ENCODE results near the gene SLC34A3.

Gene SLC34A3

GRCh38 chr9:137245450-137246421 lies 15.0 kb downstream of the SLC34A3 start:
- Histone ChIP-seq H3K4me1 (ENCODE audit: low read depth, poor library complexity, severe bottlenecking) (peaks cover 8% of the 10 kb centered on the region), H3K27ac (no peak overlapping the region), H3K79me2 (ENCODE audit: insufficient read depth, low read depth) (peaks cover 17% of the 10 kb centered on the region), H4K20me1 (ENCODE audit: insufficient read depth) (peaks cover 12% of the 10 kb centered on the region; the same call in 1 of the 2 replicates), H3K4me2 (no peak overlapping the region), H3K36me3 (ENCODE audit: insufficient read depth) (peaks cover 7% of the 10 kb centered on the region; the same call in 1 of the 2 replicates), H2AFZ (ENCODE audit: low read depth) (no peak overlapping the region), H3K4me3 (IDR thresholded peaks at IDR 0.05; ENCODE audit: insufficient read depth, low read depth, low read length) (no peak overlapping the region), H3K9ac (no peak overlapping the region), H3K27me3 (ENCODE audit: insufficient read depth, low read depth) (no peaks in the 10 kb centered on the region)
- TF ChIP-seq, protein P1, sequence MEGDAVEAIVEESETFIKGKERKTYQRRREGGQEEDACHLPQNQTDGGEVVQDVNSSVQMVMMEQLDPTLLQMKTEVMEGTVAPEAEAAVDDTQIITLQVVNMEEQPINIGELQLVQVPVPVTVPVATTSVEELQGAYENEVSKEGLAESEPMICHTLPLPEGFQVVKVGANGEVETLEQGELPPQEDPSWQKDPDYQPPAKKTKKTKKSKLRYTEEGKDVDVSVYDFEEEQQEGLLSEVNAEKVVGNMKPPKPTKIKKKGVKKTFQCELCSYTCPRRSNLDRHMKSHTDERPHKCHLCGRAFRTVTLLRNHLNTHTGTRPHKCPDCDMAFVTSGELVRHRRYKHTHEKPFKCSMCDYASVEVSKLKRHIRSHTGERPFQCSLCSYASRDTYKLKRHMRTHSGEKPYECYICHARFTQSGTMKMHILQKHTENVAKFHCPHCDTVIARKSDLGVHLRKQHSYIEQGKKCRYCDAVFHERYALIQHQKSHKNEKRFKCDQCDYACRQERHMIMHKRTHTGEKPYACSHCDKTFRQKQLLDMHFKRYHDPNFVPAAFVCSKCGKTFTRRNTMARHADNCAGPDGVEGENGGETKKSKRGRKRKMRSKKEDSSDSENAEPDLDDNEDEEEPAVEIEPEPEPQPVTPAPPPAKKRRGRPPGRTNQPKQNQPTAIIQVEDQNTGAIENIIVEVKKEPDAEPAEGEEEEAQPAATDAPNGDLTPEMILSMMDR (conservative IDR thresholded peaks at IDR 0.05; ENCODE audit: low read depth, low read length), result no peak

DNA sequence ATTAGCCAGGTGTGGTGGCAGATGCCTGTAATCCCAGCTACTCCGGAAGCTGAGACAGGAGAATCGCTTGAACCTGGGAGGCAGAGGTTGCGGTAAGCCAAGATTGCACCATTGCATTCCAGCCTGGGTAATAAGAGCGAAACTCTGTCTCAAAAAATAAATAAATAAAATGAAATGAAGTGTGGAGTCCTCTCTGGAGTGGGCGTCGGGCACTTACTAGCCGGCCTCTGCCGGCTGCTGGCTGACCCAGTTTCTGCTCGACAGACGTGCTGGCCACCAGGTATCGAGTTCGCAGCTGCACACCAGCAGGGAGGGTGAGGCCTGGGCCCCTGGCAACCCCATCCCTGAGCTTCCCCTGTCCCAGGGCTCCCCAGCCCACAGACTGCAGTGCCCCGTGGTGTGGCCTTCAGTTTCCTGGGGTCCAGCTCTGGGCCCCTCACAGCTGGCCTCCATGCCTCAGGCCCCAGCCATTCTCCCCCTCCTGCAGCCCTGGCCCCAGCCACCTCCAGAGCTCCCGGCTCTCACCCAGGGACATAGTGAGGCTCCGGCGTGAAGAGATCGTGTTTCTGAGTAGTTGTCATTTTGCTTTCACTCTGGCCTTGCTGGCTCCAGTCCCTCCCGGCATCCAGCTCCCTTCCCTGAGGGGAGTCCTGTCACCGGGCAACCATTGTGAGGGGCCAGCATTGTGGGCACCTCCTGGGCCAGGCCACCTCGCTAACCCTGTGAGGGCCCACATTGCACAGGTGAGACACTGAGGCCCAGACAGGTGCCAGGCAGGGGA lies 16.6 kb downstream of the SLC34A3 start:
- Histone ChIP-seq H3K4me2 (no peak overlapping the region), H3K9ac (no peak overlapping the region), H3K4me1 (ENCODE audit: low read depth, poor library complexity, severe bottlenecking) (peaks cover 6% of the 10 kb centered on the region)

DNA sequence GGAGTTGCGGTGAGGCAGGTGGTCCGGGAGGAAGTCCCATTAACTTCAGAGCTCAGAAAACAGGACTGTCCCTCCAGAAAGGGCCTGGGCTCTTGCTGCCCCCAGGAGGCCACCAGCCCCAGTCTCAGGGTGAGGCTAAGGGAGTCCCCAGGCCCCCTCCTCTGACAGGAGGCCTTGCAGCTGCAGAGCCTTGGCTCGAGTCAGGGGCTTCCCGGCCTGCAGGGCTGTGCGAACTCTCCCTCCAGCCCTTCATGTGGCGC lies 17.1 kb downstream of the SLC34A3 start:
- peaks cover 2% of the 10 kb centered on the region; the same call in 1 of the 2 replicates for H4K20me1 ChIP-seq (ENCODE audit: insufficient read depth)
- H3K4me1 ChIP-seq (ENCODE audit: low read depth, poor library complexity, severe bottlenecking), result peaks cover 2% of the 10 kb centered on the region
- H3K9ac ChIP-seq, result no peak overlapping the region
- H3K27me3 ChIP-seq (ENCODE audit: insufficient read depth, low read depth), result no peaks in the 10 kb centered on the region
- no peak overlapping the region for H3K4me2 ChIP-seq
- H3K36me3 ChIP-seq (ENCODE audit: insufficient read depth), result no peaks in the 10 kb centered on the region; the same call in 1 of the 2 replicates
- peaks cover 4% of the 10 kb centered on the region; the same call in 1 of the 2 replicates for H3K79me2 ChIP-seq (ENCODE audit: insufficient read depth, low read depth)
- H2AFZ ChIP-seq (ENCODE audit: low read depth), result no peak overlapping the region
- H3K4me3 ChIP-seq (IDR thresholded peaks at IDR 0.05; ENCODE audit: insufficient read depth, low read depth, low read length), result no peak overlapping the region
- no peak overlapping the region for H3K27ac ChIP-seq
- TF ChIP-seq, protein P1 (conservative IDR thresholded peaks at IDR 0.05; ENCODE audit: low read depth, low read length), result no peak

More for the DNA sequence above, 16.6 kb downstream of the SLC34A3 start:
- H3K27ac ChIP-seq, result no peak overlapping the region
- no peak overlapping the region for H2AFZ ChIP-seq (ENCODE audit: low read depth)
- TF ChIP-seq, protein P1 (conservative IDR thresholded peaks at IDR 0.05; ENCODE audit: low read depth, low read length), result no peak
- H4K20me1 ChIP-seq (ENCODE audit: insufficient read depth), result peaks cover 7% of the 10 kb centered on the region; the same call in 1 of the 2 replicates
- H3K27me3 ChIP-seq (ENCODE audit: insufficient read depth, low read depth), result no peaks in the 10 kb centered on the region
- peaks cover 10% of the 10 kb centered on the region for H3K79me2 ChIP-seq (ENCODE audit: insufficient read depth, low read depth)
- no peak overlapping the region for H3K4me3 ChIP-seq (IDR thresholded peaks at IDR 0.05; ENCODE audit: insufficient read depth, low read depth, low read length)
- peaks cover 4% of the 10 kb centered on the region; the same call in 1 of the 2 replicates for H3K36me3 ChIP-seq (ENCODE audit: insufficient read depth)

GRCh38 chr9:137250329-137251193 lies 19.9 kb downstream of the SLC34A3 start:
- no peak overlapping the region for H3K4me2 ChIP-seq
- no peak overlapping the region for H2AFZ ChIP-seq (ENCODE audit: low read depth)

More at GRCh38 chr9:137250329-137251193, 19.9 kb downstream of the SLC34A3 start:
- H3K36me3 ChIP-seq (ENCODE audit: insufficient read depth), result no peaks in the 10 kb centered on the region
- no peaks in the 10 kb centered on the region for H3K27me3 ChIP-seq (ENCODE audit: insufficient read depth, low read depth)
- TF ChIP-seq, protein P1 (conservative IDR thresholded peaks at IDR 0.05; ENCODE audit: low read depth, low read length), result no peak
- peaks cover 8% of the 10 kb centered on the region for H3K4me1 ChIP-seq (ENCODE audit: low read depth, poor library complexity, severe bottlenecking)
- H4K20me1 ChIP-seq (ENCODE audit: insufficient read depth), result no peaks in the 10 kb centered on the region
- no peaks in the 10 kb centered on the region for H3K79me2 ChIP-seq (ENCODE audit: insufficient read depth, low read depth)
- H3K27ac ChIP-seq, result no peak overlapping the region
- no peak overlapping the region for H3K4me3 ChIP-seq (IDR thresholded peaks at IDR 0.05; ENCODE audit: insufficient read depth, low read depth, low read length)
- H3K9ac ChIP-seq, result no peak overlapping the region
